EH (cell line): ENCODE measurements around the gene ZEB2.

ENCODE experiments used
- DNase-seq: peaks from one replicate; pipeline ENCODE4 v3.0.0-alpha.2; 2015; ENCODE audit warnings: low read depth

Gene ZEB2

GRCh38 chr2:144470816-144471215, 49.1 kb downstream of the ZEB2 start:
- DNase-seq: no peak

GRCh38 chr2:144470334-144470733, 49.6 kb downstream of the ZEB2 start:
- no peak for DNase-seq

DNA sequence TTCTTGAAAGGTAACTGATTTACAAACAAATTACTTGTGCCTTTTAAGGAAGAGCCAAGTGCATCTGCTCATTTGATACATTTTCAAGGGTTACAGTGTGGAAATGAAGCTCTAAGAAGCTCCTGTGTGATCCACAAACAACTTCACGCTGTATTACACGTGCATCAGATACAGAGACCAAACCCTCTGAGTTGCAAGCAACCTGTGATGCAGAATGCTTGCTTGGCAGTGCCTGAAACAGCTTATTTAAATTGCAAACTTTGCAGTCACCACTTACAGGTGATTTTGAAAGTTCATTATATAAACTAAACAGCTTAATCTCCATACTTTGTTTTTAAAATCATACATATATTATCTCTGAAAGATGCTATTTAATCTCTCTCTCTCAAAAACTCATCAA, 50.1 kb downstream of the ZEB2 start:
- no peak for DNase-seq

GRCh38 chr2:144468823-144469595, 50.9 kb downstream of the ZEB2 start:
- DNase-seq: no peak

- DNase-seq: no peak
Observed at GRCh38 chr2:144467502-144468137, 52.3 kb downstream of the ZEB2 start.

DNA sequence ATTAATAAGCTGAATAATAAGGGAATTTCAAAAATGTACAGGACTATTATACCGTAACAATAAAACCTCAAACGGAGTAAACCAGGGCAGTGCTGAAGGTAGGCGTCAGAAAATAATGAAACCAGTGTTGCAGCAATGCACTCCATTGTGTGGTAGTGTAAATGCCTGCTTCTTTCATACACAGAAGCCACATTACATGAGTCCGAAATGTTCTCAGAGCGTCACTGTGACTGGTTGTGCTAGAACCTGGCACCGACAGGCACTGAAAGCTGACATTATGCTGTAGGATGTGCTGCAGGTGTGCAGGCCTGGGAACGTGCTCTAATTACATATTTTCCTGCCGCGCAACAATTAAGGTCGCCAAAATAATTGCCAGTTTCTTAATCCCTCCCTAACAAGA, 53.3 kb downstream of the ZEB2 start:
- no peak for DNase-seq

GRCh38 chr2:144465749-144466148, 54.2 kb downstream of the ZEB2 start:
- DNase-seq: no peak

DNA sequence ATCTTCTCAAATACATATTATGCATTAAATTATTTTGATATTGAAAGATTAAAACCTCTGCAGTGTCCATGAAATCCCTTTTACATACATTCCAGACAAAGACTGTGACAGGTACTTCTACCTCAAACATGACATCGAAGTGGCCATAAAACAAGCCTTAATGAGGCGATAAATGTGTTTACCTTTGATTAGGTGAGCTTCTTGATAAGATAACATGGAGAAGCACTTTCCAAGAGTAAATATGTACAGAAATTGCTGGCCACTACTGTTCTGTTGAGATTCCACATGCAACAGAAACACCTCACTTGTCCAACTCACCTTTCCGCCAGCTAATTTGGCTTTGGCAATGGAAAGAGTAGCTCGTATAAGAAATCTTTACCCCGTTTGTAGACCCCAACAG, 55.2 kb downstream of the ZEB2 start:
- no peak for DNase-seq

GRCh38 chr2:144463266-144463665, 56.7 kb downstream of the ZEB2 start:
- no peak for DNase-seq

DNA sequence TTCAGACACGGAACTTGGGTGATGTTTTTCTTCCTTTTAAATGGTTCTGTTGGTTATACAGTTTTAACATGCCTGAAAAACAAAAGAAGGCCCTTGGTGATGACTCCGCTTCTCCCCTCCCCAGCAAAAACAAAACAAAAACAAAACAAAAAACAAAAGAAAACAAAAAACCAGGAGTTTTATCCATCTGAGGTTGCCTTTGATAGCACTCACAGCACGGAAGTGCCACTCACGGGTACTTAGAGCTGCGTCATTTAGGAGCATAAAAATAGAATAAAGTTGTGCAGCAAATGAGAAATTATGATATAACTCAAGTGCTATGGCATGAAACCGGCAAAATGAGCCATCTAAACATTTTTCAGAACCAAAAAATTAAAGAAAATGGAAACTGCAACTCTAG, 57.7 kb downstream of the ZEB2 start:
- DNase-seq: no peak

DNA sequence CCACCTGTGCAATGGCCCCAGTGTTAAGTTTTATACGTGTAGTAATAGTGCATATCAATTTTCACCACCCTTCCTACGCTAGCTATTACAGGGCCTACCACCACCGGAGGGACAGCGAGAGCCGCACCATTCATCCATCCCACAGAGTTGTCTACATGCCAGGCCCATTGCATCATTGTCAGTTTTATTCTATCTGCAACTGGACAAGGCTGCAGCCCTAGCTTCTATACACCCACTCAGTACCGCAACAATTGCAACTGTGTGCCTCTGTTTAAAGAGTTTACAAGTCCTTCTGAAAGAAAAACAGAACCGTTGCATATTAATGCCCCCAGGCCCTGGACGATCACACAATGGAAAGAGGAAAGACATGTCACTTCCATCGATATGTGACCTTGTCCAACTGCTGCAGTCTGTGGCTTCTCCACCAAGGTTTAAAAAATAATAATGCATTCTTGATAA, 58.6 kb downstream of the ZEB2 start:
- DNase-seq: peak; percentile 77

GRCh38 chr2:144460727-144461307, 59.1 kb downstream of the ZEB2 start:
- no peak for DNase-seq

GRCh38 chr2:144459937-144460336, 60.0 kb downstream of the ZEB2 start:
- DNase-seq: no peak

DNA sequence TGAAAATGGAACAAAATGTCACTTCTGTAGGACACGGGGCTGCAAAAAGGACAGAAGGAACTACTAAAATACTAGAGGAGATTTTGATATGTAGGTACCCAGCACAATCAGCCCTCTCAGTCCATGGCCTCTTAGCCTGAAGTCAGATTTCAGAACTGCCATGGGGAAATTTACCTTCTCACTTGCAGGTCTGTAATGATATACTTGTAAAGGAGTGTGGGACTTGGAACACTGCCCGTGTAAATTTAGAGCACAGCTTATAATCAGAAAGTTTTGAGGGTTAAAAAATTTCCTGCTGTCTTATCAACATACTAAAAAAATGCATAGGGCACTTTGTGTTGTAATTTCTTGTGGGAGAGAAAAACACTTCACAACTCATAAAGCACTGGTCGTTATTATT, 60.6 kb downstream of the ZEB2 start:
- no peak for DNase-seq

DNA sequence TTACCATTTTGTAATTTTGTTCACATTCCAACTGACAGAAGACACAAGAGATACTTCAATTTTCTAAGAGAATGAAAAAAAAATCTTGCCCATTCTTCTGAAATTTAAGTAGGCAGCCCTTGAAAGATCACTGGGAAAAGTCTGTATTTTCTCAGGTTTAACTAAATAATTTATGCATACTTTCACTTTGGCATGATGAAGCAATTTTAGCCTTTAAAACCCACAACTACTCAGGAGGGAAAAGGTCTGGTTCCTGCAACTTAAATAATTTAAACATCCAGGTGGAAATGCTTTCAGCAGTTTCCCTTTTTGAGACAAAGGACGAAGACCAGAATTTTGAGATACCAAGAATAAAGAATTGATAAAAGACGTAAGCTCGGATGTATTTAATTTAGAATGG, 61.4 kb downstream of the ZEB2 start:
- no peak for DNase-seq

DNA sequence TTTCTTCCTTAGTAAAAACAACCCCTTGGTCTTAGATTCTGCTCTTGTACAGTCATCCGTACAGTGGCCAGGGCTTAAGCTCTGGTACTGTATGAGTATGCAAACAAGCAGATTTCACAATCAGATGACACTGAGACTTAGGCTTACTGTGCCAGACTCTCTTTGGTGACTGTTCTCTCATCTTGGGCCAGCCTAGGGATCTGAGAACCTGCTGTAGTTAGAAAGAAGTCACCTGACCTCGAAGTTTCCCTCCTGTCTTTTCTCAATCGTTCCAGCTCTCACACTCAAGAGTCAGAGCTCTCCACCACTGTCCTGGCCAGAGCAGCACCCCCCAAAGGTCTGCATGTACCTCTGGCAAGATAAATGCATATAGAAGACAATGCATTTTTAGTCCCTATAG, 63.2 kb downstream of the ZEB2 start:
- DNase-seq: peak; percentile 90

- DNase-seq: peak; percentile 39
Observed at GRCh38 chr2:144455987-144456386, 63.9 kb downstream of the ZEB2 start.

DNA sequence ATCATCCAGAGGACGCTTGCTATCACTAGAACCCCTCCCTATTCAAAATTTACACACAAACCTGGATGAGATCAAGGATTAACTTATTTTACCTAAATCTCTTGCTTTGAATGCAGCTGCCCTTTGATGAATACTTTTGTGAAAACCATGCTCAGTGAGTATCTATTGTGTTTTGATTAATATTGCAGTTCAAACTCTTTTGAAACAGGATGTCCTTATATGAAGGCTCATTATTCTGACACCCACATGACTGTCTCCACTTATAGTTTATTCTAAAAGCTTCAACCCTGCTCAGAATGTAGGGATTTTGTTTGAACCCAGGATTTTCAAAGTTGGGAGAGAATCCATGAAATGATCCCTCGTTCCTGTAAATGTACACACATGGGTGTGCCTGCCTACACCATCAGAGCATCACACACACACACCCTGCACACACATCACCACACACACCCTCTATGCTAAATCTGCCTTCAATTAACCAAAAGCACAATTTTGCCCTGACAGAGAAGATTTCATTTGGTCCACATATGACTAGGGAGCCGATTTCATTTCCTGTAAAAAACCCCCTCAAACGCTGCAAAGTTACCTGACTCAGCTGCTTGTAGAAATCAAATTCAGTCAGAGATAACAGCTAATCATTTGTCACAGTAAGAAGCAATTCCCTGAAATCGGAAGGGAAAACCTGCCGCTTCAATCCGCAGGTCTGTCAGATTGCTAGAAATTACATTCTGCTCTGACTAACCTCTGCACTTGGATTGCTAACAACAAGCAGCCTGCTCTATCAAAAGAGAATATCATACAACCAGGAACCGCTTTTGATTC, 65.2 kb downstream of the ZEB2 start:
- no peak for DNase-seq

- peak; percentile 67 for DNase-seq
Observed at GRCh38 chr2:144453486-144454158, 66.3 kb downstream of the ZEB2 start.

DNA sequence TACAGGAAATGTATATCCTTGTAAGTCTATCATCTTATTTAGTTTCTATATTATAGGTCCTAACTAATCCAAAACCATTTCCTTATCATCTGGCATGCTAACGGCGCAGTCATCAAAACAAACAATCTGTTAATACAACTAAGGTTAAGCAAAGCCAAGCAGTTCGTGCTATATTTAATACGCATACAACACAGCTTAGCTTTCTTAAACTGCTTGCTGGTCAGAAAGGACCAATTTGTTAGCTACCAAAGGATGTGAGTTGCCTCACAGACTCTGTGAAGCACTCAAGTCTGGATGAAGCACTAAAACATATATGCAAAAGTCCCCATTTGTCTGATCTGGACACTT, 67.0 kb downstream of the ZEB2 start:
- DNase-seq: peak; percentile 33

DNA sequence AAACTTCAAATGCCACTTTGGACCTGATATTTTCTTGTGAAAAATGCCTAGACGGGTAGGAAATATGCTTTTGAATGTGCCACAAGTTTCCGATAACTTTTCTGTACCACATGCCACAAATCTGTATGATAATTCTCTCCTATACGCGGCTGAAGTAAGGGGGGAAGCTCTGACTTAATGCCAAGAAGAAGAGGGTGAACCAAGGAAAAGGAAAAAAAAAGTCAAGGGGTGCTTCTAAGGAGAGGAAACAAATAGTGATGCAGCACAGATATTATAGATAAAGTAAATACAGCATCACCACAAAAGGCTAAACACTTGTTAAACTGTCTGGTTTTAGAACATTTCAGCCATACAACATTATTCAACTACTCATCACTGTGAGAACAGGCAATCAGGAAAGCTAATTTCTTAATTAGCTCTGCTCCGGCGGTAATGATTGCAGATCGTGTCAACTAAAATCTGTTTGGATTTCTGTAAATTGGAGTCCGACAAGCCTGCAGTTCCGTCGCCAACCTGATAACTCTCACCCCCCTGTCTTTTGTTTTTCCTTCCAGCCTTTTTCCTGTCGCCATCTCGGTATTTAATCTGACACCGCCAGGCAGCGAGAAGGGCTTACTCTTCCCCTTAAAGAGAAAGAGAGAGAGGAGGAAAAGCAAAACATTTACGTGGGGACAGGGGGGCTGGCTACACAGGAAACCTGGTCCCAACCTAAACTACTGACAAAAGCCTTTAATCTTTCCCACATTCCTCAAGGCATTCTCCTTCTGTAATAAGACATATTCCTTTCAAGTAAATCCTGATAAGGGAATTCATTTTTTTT, 67.5 kb downstream of the ZEB2 start:
- peak; percentile 46 for DNase-seq
